K562 (cell line): Measurements from ENCODE around the gene NFATC4. TPM values are rescaled to one million over a fixed set of nuclear protein-coding genes. Genes with fewer than 3 reads are reported as not detected.

ENCODE experiments used
- ATAC-seq: fragments of 200-7000 bp; cut with Tn5 transposase; 3 replicates; pipeline ENCODE4 v1.9.1; 2020; ENCODE audit warnings: moderate library complexity
- BruUV-seq: library from RNA; stranded (reverse); fragments of 400-500 nt; replicated peaks from 2 replicates; lab custom pipeline; 2021; lab: Mats Ljungman, UMichigan
- CTCF ChIA-PET: fragments of 300-600 bp; formaldehyde crosslinking; extraction: SDS; loops from one replicate; lab custom pipeline; 2021; ENCODE audit warnings: low intra/inter-chr PET ratio; lab: Yijun Ruan, JAX
- POLR2A ChIA-PET: fragments of 300-600, 350-650 bp; sonication (Branson Sonifier 250); formaldehyde crosslinking; extraction: SDS; loops from one replicate; lab custom pipeline; 2021; ENCODE audit warnings: antibody characterized with exemption, inconsistent platforms; lab: Yijun Ruan, JAX
- DNase-seq, 4 experiments: peaks; one replicate each; pipeline versions ENCODE4 v3.0.0 to v3.0.0-alpha.2; 2011 to 2018; ENCODE audit warnings: low spot score in 3 of 4, mixed read lengths in 3 of 4; ENCODE audit errors: extremely low read depth in 1 of 4
- FAIRE-seq: peaks from 2 replicates; lab custom pipeline; 2011; peaks lifted over from hg19 to GRCh38; lab: Jason Lieb, UNC
- H2AFZ ChIP-seq: 2 replicates; pipeline ENCODE4 v1.6.0; 2011; ENCODE audit warnings: low read depth, low read length, control low read depth, inconsistent platforms
- H3K27ac ChIP-seq: fragments of 200-600 bp; 3 replicates; pipeline ENCODE4 v1.8.0; 2011; ENCODE audit warnings: low read depth, mild to moderate bottlenecking, control low read depth, inconsistent platforms, low read length, moderate library complexity, mixed read lengths; ENCODE audit errors: extremely low read depth
- H3K27me3 ChIP-seq, 2 experiments: fragments of 300-600 bp in 1 of 2; 2 replicates in 1 of 2; 3 replicates in 1 of 2; pipeline versions ENCODE4 v1.6.0 to v1.8.0; 2011; ENCODE audit warnings: inconsistent platforms in 2 of 2, low read length in 2 of 2, mild to moderate bottlenecking in 1 of 2, mixed read lengths in 1 of 2, moderate library complexity in 1 of 2; ENCODE audit not compliant: control insufficient read depth in 2 of 2, insufficient read depth in 2 of 2
- H3K36me3 ChIP-seq: fragments of 300-600 bp; 3 replicates; pipeline ENCODE4 v1.8.0; 2011; ENCODE audit warnings: mild to moderate bottlenecking, low read length, inconsistent platforms; ENCODE audit not compliant: control insufficient read depth, insufficient read depth
- H3K4me1 ChIP-seq, 2 experiments: fragments of 200-600 bp in 1 of 2; replicated peaks in 1 of 2; 2 replicates in 1 of 2; 3 replicates in 1 of 2; pipeline versions ENCODE4 v1.5.1 to v1.8.0; 2011; ENCODE audit warnings: inconsistent platforms in 2 of 2, low read length in 2 of 2, mild to moderate bottlenecking in 1 of 2, mixed read lengths in 1 of 2, moderate library complexity in 1 of 2; ENCODE audit not compliant: control insufficient read depth in 2 of 2, insufficient read depth in 2 of 2
- H3K4me2 ChIP-seq: 2 replicates; pipeline ENCODE4 v1.6.1; 2011; ENCODE audit warnings: low read length, control low read depth, inconsistent platforms, mixed read lengths; ENCODE audit not compliant: insufficient read depth
- H3K4me3 ChIP-seq: fragments of 200-600 bp; sonication (generic), shearing (Covaris generic); 2 replicates; pipeline ENCODE4 v1.5.1; 2016; ENCODE audit warnings: control low read depth, inconsistent platforms
- H3K79me2 ChIP-seq: fragments of 200-600 bp; 3 replicates; pipeline ENCODE4 v1.8.0; 2011; ENCODE audit warnings: low read length, inconsistent platforms; ENCODE audit not compliant: control insufficient read depth, insufficient read depth
- H3K9ac ChIP-seq, 2 experiments: 2 replicates each; pipeline versions ENCODE4 v1.6.0 to v1.6.1; 2011; ENCODE audit warnings: low read depth in 2 of 2, low read length in 2 of 2, control low read depth in 1 of 2, inconsistent platforms in 1 of 2, mild to moderate bottlenecking in 1 of 2, mixed read lengths in 1 of 2; ENCODE audit not compliant: insufficient read depth in 1 of 2
- H3K9me1 ChIP-seq: one replicate; pipeline ENCODE4 v1.6.0; 2011; ENCODE audit warnings: inconsistent platforms, mild to moderate bottlenecking, low read length, moderate library complexity; ENCODE audit not compliant: control insufficient read depth, insufficient read depth
- H3K9me3 ChIP-seq: replicated peaks from 2 replicates; pipeline ENCODE4 v1.5.1; 2011; ENCODE audit warnings: low read depth, low read length, inconsistent platforms; ENCODE audit not compliant: control insufficient read depth, insufficient read depth
- H4K20me1 ChIP-seq: replicated peaks from 2 replicates; pipeline ENCODE4 v1.6.1; 2011; ENCODE audit warnings: low read length, inconsistent platforms, mixed read lengths; ENCODE audit not compliant: control insufficient read depth, insufficient read depth
- HDGF ChIP-seq: fragments of 450-650 bp; IDR thresholded peaks from 2 replicates; pipeline ENCODE4 v1.6.1; 2016
- MCM5 ChIP-seq: fragments of 450-650 bp; IDR thresholded peaks from 2 replicates; pipeline ENCODE4 v1.6.1; 2016; ENCODE audit warnings: low read depth
- POLR2A ChIP-seq: fragments of 450-650 bp; conservative IDR thresholded peaks from 2 replicates; pipeline ENCODE4 v1.6.1; 2016
- RBM14 ChIP-seq: fragments of 200-400 bp; formaldehyde crosslinking; IDR thresholded peaks from 2 replicates; pipeline ENCODE4 v1.6.1; 2018; ENCODE audit warnings: low read depth, mild to moderate bottlenecking, low read length, moderate library complexity, borderline replicate concordance; ENCODE audit not compliant: insufficient read depth
- SETDB1 ChIP-seq: IDR thresholded peaks from one replicate; pipeline ENCODE4 v1.6.1; 2012; ENCODE audit warnings: low read length, control low read depth, inconsistent platforms
- SIRT6 ChIP-seq: IDR thresholded peaks from one replicate; pipeline ENCODE4 v1.6.1; 2012; ENCODE audit warnings: low read depth, mild to moderate bottlenecking, control low read depth, inconsistent platforms, low read length, moderate library complexity
- SP1 ChIP-seq: sonication (generic); formaldehyde crosslinking; IDR thresholded peaks from 2 replicates; pipeline ENCODE4 v1.8.1; 2022; ENCODE audit warnings: mild to moderate bottlenecking, missing genetic modification reagents
- TAF9B ChIP-seq: fragments of 450-650 bp; IDR thresholded peaks from 2 replicates; pipeline ENCODE4 v1.6.1; 2018; ENCODE audit warnings: mild to moderate bottlenecking; ENCODE audit not compliant: partially characterized antibody
- TBP ChIP-seq: optimal IDR thresholded peaks from 2 replicates; pipeline ENCODE3; 2011; ENCODE audit warnings: low read depth, low read length, improper control_type of control experiment
- ZNF655 ChIP-seq: fragments of 250-450 bp; sonication (Bioruptor Pico); IDR thresholded peaks from 2 replicates; pipeline ENCODE4 v1.5.0; 2021
- WGBS: fragments of 100-300 bp; shearing (Covaris generic); methylation state at CpG from one replicate; pipeline ENCODE4 v1.1.6; 2016; ENCODE audit warnings: low coverage, mixed read lengths; ENCODE audit not compliant: insufficient coverage; ENCODE audit errors: missing lambda C conversion rate; 5-methylcytosine and 5-hydroxymethylcytosine counted together
- in situ Hi-C: fragments of 300-500 bp; cut with MboI; formaldehyde crosslinking; loops from 4 replicates; pipeline ENCODE4 v1.15.0; 2018; ENCODE audit warnings: inconsistent platforms, mixed read lengths
- intact Hi-C: fragments of 100-400 bp; cut with micrococcal nuclease; formaldehyde crosslinking; loops from 2 replicates; pipeline ENCODE4 v1.14.2; 2022
- polyA plus RNA-seq, 8 experiments: library from polyadenylated mRNA; depleted of rRNA in 4 of 8; stranded (reverse) in 5 of 8; unstranded in 3 of 8; fragments of >200 nt; fragmentation: Nextera tagmentation in 2 of 8; fragmentation: Illumina TruSeq in 1 of 8; extraction: Ambion mirVana in 2 of 8; extraction: Trizol in 1 of 8; gene quantifications; 2 replicates each; pipeline versions ENCODE4 v1.2.1 to v1.2.3, GENCODE V29; 2011 to 2014; ENCODE audit warnings: inconsistent platforms in 1 of 8, missing spikeins in 1 of 8
- total RNA-seq, 7 experiments: library from RNA; depleted of rRNA in 6 of 7; stranded (reverse); fragments of >200 nt in 6 of 7; fragmentation: Illumina TruSeq in 2 of 7; extraction: Trizol in 2 of 7; gene quantifications; 2 replicates each; pipeline versions ENCODE4 v1.2.1 to v1.2.3, GENCODE V29; 2011 to 2021; ENCODE audit warnings: low replicate concordance in 1 of 7
- TF ChIP-seq, protein P1 (sequence below): fragments of 450-650 bp; IDR thresholded peaks from 2 replicates; pipeline ENCODE4 v1.6.1; 2018; ENCODE audit not compliant: partially characterized antibody
- TF ChIP-seq, protein P2 (sequence below), 3 experiments: IDR thresholded peaks in 2 of 3; conservative IDR thresholded peaks in 1 of 3; 2 replicates each; pipeline ENCODE4 v1.5.1; 2011 to 2012; ENCODE audit warnings: low read length in 3 of 3, mild to moderate bottlenecking in 3 of 3, control low read depth in 2 of 3, improper control_type of control experiment in 1 of 3, inconsistent platforms in 1 of 3, low read depth in 1 of 3, mixed read lengths in 1 of 3, moderate library complexity in 1 of 3; ENCODE audit not compliant: insufficient read depth in 2 of 3
- TF ChIP-seq, protein P3 (sequence below): IDR thresholded peaks from 2 replicates; pipeline ENCODE4 v1.6.1; 2012; ENCODE audit warnings: low read depth, low read length, improper control_type of control experiment, borderline replicate concordance

NFATC4 gene
- total and polyA plus RNA-seq, 9 of the 15 experiments (the other 6 are each of a cell fraction or from before 2014, with no cell fraction given), result 0.25 to 3.8 (median 0.78) TPM; not detected in 1

DNA sequence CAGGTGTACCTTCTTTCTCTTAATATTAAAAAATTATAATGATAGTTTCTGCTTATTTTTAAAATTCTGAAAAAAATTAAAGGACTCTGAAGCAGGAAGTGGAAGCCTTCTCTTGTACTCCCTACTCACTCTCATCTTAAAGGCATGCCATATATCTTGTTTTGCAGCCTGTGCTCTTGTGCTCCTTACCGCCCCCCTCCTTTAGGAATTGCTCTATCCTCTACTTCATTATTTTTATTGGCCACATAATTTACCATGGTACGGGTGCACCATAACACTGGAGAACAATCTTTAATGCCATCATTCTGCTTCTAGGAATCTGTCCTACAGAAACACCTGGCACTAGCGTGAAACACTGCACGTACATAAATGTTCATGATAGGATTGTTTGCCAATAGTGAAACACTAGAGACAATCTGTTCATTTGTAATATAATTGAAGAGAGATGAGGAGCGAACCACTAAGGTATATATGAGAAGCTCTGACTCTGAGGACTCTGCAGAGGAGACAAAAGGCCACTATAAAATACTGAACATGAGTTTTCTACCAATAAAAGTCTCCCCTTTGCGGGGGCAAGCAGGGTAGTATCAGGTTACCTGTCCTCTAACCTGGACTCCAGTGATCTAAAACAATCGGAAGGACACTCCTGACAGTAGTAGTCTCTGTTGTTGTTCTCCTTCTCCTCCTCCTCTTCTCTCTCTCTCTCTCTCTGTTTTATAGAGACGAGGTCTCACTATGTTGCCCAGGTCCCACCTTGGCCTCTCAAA lies 24.5 kb downstream of the NFATC4 start:
- Histone ChIP-seq H3K4me1 (peaks cover 7 to 11% of the 10 kb centered on the region in 2 experiments; a peak in 4 of 5 replicates), H3K4me2 (peak overlapping the region; percentile 55), H2AFZ (peak overlapping the region; percentile 76), H3K9ac (peak overlapping the region in 1 of 2 experiments; percentile 31; a peak in 1 of 4 replicates), H4K20me1 (no peaks in the 10 kb centered on the region), H3K36me3 (no peaks in the 10 kb centered on the region; the same call in 2 of the 3 replicates), H3K9me3 (no peaks in the 10 kb centered on the region), H3K9me1 (no peaks in the 10 kb centered on the region), H3K4me3 (no peak overlapping the region), H3K27me3 (no peaks in the 10 kb centered on the region), H3K79me2 (no peaks in the 10 kb centered on the region), H3K27ac (peak overlapping the region; percentile 28; the same call in 1 of the 3 replicates)
- DNase-seq (peak; percentile 29 to 39 (median 37)), ATAC-seq (peak; percentile 78), FAIRE-seq (peak; percentile 29)
- CTCF ChIA-PET, result no interaction called here
- BruUV-seq, result no TSS peak
- WGBS, result 32% methylated on average over 7 of the region's 8 CpGs
- POLR2A ChIA-PET, result no interaction called here
- intact Hi-C loops (no loop called here), in situ Hi-C loops (no loop called here)
- no peak for TF ChIP-seq RBM14
- no peak for TF ChIP-seq SIRT6
- TF ChIP-seq, protein P1, sequence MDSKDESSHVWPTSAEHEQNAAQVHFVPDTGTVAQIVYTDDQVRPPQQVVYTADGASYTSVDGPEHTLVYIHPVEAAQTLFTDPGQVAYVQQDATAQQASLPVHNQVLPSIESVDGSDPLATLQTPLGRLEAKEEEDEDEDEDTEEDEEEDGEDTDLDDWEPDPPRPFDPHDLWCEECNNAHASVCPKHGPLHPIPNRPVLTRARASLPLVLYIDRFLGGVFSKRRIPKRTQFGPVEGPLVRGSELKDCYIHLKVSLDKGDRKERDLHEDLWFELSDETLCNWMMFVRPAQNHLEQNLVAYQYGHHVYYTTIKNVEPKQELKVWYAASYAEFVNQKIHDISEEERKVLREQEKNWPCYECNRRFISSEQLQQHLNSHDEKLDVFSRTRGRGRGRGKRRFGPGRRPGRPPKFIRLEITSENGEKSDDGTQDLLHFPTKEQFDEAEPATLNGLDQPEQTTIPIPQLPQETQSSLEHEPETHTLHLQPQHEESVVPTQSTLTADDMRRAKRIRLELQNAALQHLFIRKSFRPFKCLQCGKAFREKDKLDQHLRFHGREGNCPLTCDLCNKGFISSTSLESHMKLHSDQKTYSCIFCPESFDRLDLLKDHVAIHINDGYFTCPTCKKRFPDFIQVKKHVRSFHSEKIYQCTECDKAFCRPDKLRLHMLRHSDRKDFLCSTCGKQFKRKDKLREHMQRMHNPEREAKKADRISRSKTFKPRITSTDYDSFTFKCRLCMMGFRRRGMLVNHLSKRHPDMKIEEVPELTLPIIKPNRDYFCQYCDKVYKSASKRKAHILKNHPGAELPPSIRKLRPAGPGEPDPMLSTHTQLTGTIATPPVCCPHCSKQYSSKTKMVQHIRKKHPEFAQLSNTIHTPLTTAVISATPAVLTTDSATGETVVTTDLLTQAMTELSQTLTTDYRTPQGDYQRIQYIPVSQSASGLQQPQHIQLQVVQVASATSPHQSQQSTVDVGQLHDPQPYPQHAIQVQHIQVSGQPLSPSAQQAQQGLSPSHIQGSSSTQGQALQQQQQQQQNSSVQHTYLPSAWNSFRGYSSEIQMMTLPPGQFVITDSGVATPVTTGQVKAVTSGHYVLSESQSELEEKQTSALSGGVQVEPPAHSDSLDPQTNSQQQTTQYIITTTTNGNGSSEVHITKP, result no peak
- TF ChIP-seq, protein P2, sequence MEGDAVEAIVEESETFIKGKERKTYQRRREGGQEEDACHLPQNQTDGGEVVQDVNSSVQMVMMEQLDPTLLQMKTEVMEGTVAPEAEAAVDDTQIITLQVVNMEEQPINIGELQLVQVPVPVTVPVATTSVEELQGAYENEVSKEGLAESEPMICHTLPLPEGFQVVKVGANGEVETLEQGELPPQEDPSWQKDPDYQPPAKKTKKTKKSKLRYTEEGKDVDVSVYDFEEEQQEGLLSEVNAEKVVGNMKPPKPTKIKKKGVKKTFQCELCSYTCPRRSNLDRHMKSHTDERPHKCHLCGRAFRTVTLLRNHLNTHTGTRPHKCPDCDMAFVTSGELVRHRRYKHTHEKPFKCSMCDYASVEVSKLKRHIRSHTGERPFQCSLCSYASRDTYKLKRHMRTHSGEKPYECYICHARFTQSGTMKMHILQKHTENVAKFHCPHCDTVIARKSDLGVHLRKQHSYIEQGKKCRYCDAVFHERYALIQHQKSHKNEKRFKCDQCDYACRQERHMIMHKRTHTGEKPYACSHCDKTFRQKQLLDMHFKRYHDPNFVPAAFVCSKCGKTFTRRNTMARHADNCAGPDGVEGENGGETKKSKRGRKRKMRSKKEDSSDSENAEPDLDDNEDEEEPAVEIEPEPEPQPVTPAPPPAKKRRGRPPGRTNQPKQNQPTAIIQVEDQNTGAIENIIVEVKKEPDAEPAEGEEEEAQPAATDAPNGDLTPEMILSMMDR (IDR thresholded peaks at IDR 0.05 in 2 of 3, conservative IDR thresholded peaks at IDR 0.05 in 1 of 3; ENCODE audit: insufficient read depth in 2 of 3, low read depth in 1 of 3, low read length in 3 of 3), result peak in 2 of 3 experiments; percentile 13; a peak in 1 of 6 replicates
- TF ChIP-seq MCM5, result no peak
- TF ChIP-seq SP1 (CRISPR knock-in tag), result no peak
- peak; percentile 89 for TF ChIP-seq TBP
- TF ChIP-seq POLR2A, result peak; percentile 32; the same call in 1 of the 2 replicates
- peak; percentile 27 for TF ChIP-seq TAF9B
- no peak for TF ChIP-seq ZNF655 (CRISPR knock-in tag)
- TF ChIP-seq HDGF, result no peak
- TF ChIP-seq, protein P3, sequence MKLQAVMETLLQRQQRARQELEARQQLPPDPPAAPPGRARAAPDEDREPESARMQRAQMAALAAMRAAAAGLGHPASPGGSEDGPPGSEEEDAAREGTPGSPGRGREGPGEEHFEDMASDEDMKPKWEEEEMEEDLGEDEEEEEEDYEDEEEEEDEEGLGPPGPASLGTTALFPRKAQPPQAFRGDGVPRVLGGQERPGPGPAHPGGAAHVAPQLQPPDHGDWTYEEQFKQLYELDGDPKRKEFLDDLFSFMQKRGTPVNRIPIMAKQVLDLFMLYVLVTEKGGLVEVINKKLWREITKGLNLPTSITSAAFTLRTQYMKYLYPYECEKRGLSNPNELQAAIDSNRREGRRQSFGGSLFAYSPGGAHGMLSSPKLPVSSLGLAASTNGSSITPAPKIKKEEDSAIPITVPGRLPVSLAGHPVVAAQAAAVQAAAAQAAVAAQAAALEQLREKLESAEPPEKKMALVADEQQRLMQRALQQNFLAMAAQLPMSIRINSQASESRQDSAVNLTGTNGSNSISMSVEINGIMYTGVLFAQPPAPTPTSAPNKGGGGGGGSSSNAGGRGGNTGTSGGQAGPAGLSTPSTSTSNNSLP, result 0 out of 2 replicates have a peak, but pooled peaks have one; percentile 19
- no peak for TF ChIP-seq SETDB1
